GM12801 (cell line): ENCODE results near the gene BHLHE41.

Experiments used
- CTCF ChIP-seq: IDR thresholded peaks from one replicate; pipeline ENCODE4 v1.5.1; 2011; ENCODE audit warnings: control low read depth; ENCODE audit not compliant: insufficient read length; ENCODE audit errors: extremely low read depth

The BHLHE41 gene

DNA sequence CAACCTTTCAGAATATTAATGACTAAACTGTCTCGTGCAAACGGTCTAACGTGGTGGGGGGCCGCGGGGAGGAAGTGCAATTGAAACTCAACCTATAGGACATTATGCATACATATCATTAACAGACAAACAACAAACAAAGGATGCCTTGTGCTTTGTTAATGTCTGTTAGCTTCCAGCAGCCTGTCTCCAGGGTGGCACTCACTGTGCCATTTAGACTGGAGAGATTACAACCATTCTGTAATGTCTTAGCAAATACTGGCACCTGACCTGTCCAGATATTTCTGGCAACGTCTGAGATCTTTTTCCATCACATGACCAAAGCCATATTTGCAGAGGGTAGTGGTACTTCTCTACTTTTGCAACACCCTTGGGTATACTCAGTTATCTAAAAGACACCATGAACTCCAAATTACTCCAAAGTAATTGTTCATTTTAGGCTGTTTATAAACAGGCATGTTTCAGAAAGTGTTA, 11.6 kb downstream of the BHLHE41 start:
- no peak for TF ChIP-seq CTCF

DNA sequence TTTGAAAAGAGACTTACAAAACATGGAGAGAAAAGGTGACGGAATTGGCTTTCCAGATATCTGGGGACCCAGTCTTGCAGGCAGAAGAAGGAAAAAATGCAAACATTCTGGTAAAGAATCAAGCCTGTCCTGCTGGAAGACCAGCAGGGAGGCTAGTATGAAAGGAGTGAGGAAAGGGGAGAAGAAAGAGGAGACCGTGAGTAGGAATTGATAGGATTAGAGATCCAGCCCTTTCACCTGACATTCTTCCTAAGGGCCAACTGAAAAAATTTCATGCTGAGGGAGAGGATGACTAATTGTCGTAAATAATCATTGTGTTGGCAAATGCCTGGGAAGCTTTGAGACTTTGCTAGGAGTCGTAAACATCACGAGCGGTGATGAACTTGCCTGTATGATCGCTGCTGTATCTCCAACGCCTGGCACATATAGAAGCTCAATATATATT, 12.1 kb downstream of the BHLHE41 start:
- no peak for TF ChIP-seq CTCF

DNA sequence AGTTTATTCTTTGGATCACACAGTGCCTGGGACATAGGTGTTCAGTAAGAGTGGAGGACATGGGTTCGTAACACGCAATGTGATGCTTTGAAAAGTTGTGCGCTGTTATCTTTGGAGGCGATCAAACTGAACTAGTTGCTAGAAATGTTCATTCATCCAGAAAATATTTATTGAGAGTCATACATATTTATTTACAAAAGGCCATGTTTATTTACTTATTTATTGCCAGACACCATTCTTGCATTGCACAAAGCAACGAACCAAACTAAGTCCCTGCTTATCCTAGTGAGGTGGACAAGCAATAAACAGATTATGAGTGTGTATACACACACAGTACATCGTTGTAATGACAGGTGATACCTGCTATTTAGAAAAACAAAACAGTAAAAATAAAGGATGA, 12.6 kb downstream of the BHLHE41 start:
- no peak for TF ChIP-seq CTCF

DNA sequence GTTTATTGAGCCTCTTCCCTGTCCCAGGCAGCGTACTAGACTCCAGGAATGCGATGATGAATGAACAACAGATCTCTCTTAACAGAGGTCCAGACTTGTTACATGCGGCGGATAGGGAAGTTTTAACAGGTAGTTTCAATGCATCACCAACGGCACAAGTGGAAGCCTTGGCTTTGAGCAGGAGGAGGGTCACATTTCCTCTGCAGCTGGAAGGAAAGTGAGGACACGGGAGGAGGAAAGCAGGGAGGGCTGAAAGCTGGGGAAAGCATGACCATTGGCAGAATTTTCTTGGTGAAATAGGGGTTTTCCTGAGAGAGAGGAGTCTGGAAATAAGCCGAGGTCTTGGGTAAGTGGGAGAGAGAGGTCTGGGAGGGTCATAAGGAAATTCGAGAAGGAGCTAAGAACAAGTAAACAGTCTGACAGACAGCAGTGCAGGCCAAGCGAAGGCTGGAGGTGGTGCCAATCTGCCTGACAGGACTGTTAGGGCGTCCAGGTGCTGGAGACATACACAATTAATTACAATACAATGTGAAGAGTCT, 15.4 kb downstream of the BHLHE41 start:
- no peak for TF ChIP-seq CTCF

GRCh38 chr12:26108915-26109314, 15.9 kb downstream of the BHLHE41 start:
- no peak for TF ChIP-seq CTCF

- no peak for TF ChIP-seq CTCF
Observed at GRCh38 chr12:26106347-26106746, 18.5 kb downstream of the BHLHE41 start.

- no peak for TF ChIP-seq CTCF
Observed at GRCh38 chr12:26102953-26103352, 21.9 kb downstream of the BHLHE41 start.
